Tibial nerve (tissue), 3 donors: ENCODE measurements around the gene MAP2K1.

Source experiments
- CTCF ChIP-seq, 5 experiments: fragments of 200-600 bp in 3 of 5; fragments of 450-650 bp in 2 of 5; sonication (generic) in 3 of 5; IDR thresholded peaks; one replicate each; pipeline ENCODE4 v1.5.1; 2016 to 2019; ENCODE audit warnings: antibody characterized with exemption in 5 of 5, mild to moderate bottlenecking in 3 of 5, moderate library complexity in 2 of 5
- POLR2A ChIP-seq, 2 donors: fragments of 450-650 bp; IDR thresholded peaks; one replicate each; pipeline ENCODE4 v1.6.1; 2017; ENCODE audit warnings: antibody characterized with exemption in 2 of 2, mild to moderate bottlenecking in 2 of 2, moderate library complexity in 2 of 2

GRCh38 chr15:66433726-66434125 lies 47.0 kb downstream of the MAP2K1 start:
- no peak for TF ChIP-seq CTCF (IDR thresholded peaks at IDR 0.05)
- no peak for TF ChIP-seq POLR2A (IDR thresholded peaks at IDR 0.05)
